ENCODE measurements around the gene C6orf132.

Gene C6orf132

DNA sequence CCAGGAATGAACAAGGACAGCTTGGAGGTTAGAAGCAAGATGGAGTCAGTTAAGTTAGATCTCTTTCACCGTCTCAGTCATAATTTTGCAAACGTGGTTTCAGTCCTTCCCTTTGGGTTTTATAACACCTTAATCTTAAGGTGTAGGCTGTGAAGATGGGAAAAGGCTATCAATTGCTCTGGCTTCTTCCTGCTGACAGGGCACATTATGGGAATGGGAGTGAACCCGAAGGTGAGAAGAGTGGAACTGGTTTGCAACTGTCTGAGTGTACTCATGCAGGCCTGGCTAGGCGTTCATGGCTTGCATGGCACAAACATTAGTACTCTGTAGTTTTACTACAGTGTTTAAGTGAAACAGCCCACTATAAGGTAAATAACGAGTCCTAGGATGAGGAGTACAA is 82.7 kb downstream of the C6orf132 start:
- Histone ChIP-seq H3K36me3 (ENCODE audit: control insufficient read depth in 2 of 2, insufficient read depth in 1 of 2, low read length in 2 of 2) (peaks cover 64 to 86% of the 10 kb centered on the region in 2 experiments), H3K9me3 (ENCODE audit: control insufficient read depth, insufficient read depth, low read depth, low read length) (no peaks in the 10 kb centered on the region), H3K4me3 (ENCODE audit: low read depth, low read length) (no peak overlapping the region), H3K4me1 (ENCODE audit: control insufficient read depth, insufficient read depth, low read length) (no peaks in the 10 kb centered on the region), H3K27ac (ENCODE audit: extremely low read depth, low read depth, low read length) (no peak overlapping the region)
- TF ChIP-seq ZNF16 (tag by site-specific recombination; IDR thresholded peaks at IDR 0.05; ENCODE audit: low read depth) (no peak), ZNF776 (tag by site-specific recombination; IDR thresholded peaks at IDR 0.05; ENCODE audit: borderline replicate concordance) (no peak)
- ChIA-PET CTCF (interaction anchor here (1.0 kb wide), 1 partner anchor 15 kb away, joined by 4 read pairs; no protein-coding TSS in a partner anchor), POLR2A (interaction anchor here (2.0 kb wide), 1 partner anchor 10 kb away, joined by 10 read pairs; the partner anchor contains the start of gene TAF8)

DNA sequence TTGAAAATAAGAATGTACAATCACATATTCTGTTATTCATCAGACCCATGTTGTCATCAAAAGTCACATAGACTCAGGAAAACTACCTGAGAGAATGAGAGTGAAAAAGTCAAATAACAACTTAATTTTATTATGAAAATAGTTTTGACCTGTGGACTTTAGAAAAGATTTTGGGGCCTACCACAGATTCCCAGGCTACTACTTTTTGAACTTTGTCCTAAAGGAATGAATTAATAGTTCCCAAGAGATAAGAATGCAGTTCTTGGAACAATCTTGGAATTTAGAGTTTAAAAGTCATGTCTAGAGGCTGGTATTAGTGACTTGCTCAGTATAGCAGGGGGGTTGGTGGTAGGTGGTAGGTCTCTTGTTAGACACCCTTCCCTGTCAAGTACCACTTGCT is 88.8 kb downstream of the C6orf132 start:
- peaks cover 3% of the 10 kb centered on the region; the same call in 1 of the 2 replicates for H3K4me1 ChIP-seq (ENCODE audit: control insufficient read depth, insufficient read depth, low read length)
- TF ChIP-seq ZNF626 (tag by site-specific recombination; IDR thresholded peaks at IDR 0.05), result no peak
- TF ChIP-seq ZNF426 (tag by site-specific recombination; IDR thresholded peaks at IDR 0.05), result no peak
- TF ChIP-seq, protein P1, sequence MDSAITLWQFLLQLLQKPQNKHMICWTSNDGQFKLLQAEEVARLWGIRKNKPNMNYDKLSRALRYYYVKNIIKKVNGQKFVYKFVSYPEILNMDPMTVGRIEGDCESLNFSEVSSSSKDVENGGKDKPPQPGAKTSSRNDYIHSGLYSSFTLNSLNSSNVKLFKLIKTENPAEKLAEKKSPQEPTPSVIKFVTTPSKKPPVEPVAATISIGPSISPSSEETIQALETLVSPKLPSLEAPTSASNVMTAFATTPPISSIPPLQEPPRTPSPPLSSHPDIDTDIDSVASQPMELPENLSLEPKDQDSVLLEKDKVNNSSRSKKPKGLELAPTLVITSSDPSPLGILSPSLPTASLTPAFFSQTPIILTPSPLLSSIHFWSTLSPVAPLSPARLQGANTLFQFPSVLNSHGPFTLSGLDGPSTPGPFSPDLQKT (IDR thresholded peaks at IDR 0.05; ENCODE audit: borderline replicate concordance, low read depth, low read length), result no peak
- no peak for TF ChIP-seq ZNF530 (tag by site-specific recombination; IDR thresholded peaks at IDR 0.05; ENCODE audit: low read depth)
- TF ChIP-seq ZNF514 (tag by site-specific recombination; IDR thresholded peaks at IDR 0.05), result no peak
- no peak for TF ChIP-seq ZNF114 (tag by site-specific recombination; IDR thresholded peaks at IDR 0.05)
- TF ChIP-seq, protein P2, sequence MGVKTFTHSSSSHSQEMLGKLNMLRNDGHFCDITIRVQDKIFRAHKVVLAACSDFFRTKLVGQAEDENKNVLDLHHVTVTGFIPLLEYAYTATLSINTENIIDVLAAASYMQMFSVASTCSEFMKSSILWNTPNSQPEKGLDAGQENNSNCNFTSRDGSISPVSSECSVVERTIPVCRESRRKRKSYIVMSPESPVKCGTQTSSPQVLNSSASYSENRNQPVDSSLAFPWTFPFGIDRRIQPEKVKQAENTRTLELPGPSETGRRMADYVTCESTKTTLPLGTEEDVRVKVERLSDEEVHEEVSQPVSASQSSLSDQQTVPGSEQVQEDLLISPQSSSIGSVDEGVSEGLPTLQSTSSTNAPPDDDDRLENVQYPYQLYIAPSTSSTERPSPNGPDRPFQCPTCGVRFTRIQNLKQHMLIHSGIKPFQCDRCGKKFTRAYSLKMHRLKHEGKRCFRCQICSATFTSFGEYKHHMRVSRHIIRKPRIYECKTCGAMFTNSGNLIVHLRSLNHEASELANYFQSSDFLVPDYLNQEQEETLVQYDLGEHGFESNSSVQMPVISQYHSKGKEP (tag by site-specific recombination; IDR thresholded peaks at IDR 0.05), result no peak
- TF ChIP-seq, protein P3, sequence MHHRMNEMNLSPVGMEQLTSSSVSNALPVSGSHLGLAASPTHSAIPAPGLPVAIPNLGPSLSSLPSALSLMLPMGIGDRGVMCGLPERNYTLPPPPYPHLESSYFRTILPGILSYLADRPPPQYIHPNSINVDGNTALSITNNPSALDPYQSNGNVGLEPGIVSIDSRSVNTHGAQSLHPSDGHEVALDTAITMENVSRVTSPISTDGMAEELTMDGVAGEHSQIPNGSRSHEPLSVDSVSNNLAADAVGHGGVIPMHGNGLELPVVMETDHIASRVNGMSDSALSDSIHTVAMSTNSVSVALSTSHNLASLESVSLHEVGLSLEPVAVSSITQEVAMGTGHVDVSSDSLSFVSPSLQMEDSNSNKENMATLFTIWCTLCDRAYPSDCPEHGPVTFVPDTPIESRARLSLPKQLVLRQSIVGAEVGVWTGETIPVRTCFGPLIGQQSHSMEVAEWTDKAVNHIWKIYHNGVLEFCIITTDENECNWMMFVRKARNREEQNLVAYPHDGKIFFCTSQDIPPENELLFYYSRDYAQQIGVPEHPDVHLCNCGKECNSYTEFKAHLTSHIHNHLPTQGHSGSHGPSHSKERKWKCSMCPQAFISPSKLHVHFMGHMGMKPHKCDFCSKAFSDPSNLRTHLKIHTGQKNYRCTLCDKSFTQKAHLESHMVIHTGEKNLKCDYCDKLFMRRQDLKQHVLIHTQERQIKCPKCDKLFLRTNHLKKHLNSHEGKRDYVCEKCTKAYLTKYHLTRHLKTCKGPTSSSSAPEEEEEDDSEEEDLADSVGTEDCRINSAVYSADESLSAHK (tag by site-specific recombination; IDR thresholded peaks at IDR 0.05), result no peak
- no peak for TF ChIP-seq ZNF292 (tag by site-specific recombination; IDR thresholded peaks at IDR 0.05; ENCODE audit: borderline replicate concordance, low read depth)
- TF ChIP-seq GFI1B (tag by site-specific recombination; IDR thresholded peaks at IDR 0.05), result no peak
- no peak for TF ChIP-seq ZNF510 (tag by site-specific recombination; IDR thresholded peaks at IDR 0.05; ENCODE audit: insufficient replicate concordance)
- no peak overlapping the region for H3K27ac ChIP-seq (ENCODE audit: extremely low read depth, low read depth, low read length)
- POLR2A ChIA-PET, result interaction anchor here (0.6 kb wide), 1 partner anchor 741 kb away, joined by 4 read pairs; no protein-coding TSS in a partner anchor
- CTCF ChIA-PET, result interaction anchor here (0.7 to 4.6 kb wide), 3 partner anchors 10 to 161 kb away, joined by 3 to 16 read pairs (median 3); no protein-coding TSS in a partner anchor
- H3K9me3 ChIP-seq (ENCODE audit: control insufficient read depth, insufficient read depth, low read depth, low read length), result no peaks in the 10 kb centered on the region
- H3K4me3 ChIP-seq (ENCODE audit: low read depth, low read length), result no peak overlapping the region
- H3K36me3 ChIP-seq (ENCODE audit: control insufficient read depth in 2 of 2, insufficient read depth in 1 of 2, low read length in 2 of 2), result peaks cover 64 to 66% of the 10 kb centered on the region in 2 experiments

DNA sequence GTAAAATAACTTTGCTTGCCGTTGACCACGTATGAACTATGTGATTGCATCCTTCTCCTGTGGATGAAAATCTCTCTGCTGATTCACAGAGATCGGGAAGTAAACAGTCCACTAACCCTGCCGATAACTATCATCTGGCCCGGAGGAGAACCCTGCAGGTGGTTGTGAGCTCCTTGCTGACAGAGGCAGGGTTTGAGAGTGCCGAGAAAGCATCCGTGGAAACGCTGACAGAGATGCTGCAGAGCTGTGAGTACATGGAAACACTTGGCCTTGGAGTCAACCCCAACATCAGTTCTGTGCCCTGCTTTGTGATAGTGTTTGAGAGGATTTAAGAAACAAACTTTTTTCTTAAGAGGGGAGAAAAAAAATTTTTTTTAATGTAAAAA is 91.2 kb downstream of the C6orf132 start:
- POLR2A ChIA-PET, result interaction anchor here (0.7 to 2.4 kb wide), 24 partner anchors 8 to 979 kb away, joined by 3 to 10 read pairs (median 4); partner anchors contain the start of genes BYSL, C6orf132, CCND3 and MED20

More for the DNA sequence above, 91.2 kb downstream of the C6orf132 start:
- no peak for TF ChIP-seq TRIM28 (IDR thresholded peaks at IDR 0.05; ENCODE audit: borderline replicate concordance, low read length)
- no peak for TF ChIP-seq ZNF76 (tag by site-specific recombination; IDR thresholded peaks at IDR 0.05; ENCODE audit: borderline replicate concordance, low read depth)
- no peak for TF ChIP-seq ZNF223 (tag by site-specific recombination; IDR thresholded peaks at IDR 0.05)
- no peak for TF ChIP-seq ZNF140 (tag by site-specific recombination; IDR thresholded peaks at IDR 0.05)
- TF ChIP-seq ZNF266 (tag by site-specific recombination; IDR thresholded peaks at IDR 0.05; ENCODE audit: low read depth), result no peak
- TF ChIP-seq, protein P4, sequence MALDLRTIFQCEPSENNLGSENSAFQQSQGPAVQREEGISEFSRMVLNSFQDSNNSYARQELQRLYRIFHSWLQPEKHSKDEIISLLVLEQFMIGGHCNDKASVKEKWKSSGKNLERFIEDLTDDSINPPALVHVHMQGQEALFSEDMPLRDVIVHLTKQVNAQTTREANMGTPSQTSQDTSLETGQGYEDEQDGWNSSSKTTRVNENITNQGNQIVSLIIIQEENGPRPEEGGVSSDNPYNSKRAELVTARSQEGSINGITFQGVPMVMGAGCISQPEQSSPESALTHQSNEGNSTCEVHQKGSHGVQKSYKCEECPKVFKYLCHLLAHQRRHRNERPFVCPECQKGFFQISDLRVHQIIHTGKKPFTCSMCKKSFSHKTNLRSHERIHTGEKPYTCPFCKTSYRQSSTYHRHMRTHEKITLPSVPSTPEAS (tag by site-specific recombination; IDR thresholded peaks at IDR 0.05), result no peak
- TF ChIP-seq WT1 (tag by site-specific recombination; IDR thresholded peaks at IDR 0.05), result no peak
- no peak for TF ChIP-seq ZNF514 (tag by site-specific recombination; IDR thresholded peaks at IDR 0.05)
- no peak for TF ChIP-seq ZNF302 (tag by site-specific recombination; IDR thresholded peaks at IDR 0.05; ENCODE audit: low read depth)
- TF ChIP-seq, protein P5, sequence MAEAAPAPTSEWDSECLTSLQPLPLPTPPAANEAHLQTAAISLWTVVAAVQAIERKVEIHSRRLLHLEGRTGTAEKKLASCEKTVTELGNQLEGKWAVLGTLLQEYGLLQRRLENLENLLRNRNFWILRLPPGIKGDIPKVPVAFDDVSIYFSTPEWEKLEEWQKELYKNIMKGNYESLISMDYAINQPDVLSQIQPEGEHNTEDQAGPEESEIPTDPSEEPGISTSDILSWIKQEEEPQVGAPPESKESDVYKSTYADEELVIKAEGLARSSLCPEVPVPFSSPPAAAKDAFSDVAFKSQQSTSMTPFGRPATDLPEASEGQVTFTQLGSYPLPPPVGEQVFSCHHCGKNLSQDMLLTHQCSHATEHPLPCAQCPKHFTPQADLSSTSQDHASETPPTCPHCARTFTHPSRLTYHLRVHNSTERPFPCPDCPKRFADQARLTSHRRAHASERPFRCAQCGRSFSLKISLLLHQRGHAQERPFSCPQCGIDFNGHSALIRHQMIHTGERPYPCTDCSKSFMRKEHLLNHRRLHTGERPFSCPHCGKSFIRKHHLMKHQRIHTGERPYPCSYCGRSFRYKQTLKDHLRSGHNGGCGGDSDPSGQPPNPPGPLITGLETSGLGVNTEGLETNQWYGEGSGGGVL (tag by site-specific recombination; IDR thresholded peaks at IDR 0.05), result no peak
- no peak for TF ChIP-seq ZNF701 (tag by site-specific recombination; IDR thresholded peaks at IDR 0.05)
- H3K27ac ChIP-seq (ENCODE audit: extremely low read depth, low read depth, low read length), result no peak overlapping the region
- H3K4me3 ChIP-seq (ENCODE audit: low read depth, low read length), result peak overlapping the region; percentile 98
- peaks cover 43 to 44% of the 10 kb centered on the region in 2 experiments for H3K36me3 ChIP-seq (ENCODE audit: control insufficient read depth in 2 of 2, insufficient read depth in 1 of 2, low read length in 2 of 2)
- H3K4me1 ChIP-seq (ENCODE audit: control insufficient read depth, insufficient read depth, low read length), result peaks cover 10% of the 10 kb centered on the region
- H3K9me3 ChIP-seq (ENCODE audit: control insufficient read depth, insufficient read depth, low read depth, low read length), result no peaks in the 10 kb centered on the region
- CTCF ChIA-PET, result interaction anchor here (0.6 to 4.6 kb wide), 9 partner anchors 117 to 307 kb away, joined by 3 to 28 read pairs (median 5); partner anchors contain the start of genes BYSL, MED20 and TOMM6
